SU-DHL-6 (cell line): Measurements from ENCODE around the gene BARD1.
"Not testable (repeated sequence)": the region's sequence is repeated elsewhere in the genome, so short reads cannot be mapped to it uniquely, and the experiment has no call there.

Experiments
- H2AFZ ChIP-seq: fragments of 200-600 bp; sonication (generic); 2 replicates; pipeline ENCODE4 v1.6.1; 2014; ENCODE audit warnings: low read depth, mild to moderate bottlenecking, moderate library complexity, mixed read lengths, antibody characterized with exemption, low read length; ENCODE audit not compliant: severe bottlenecking
- H3F3A ChIP-seq: fragments of 200-600 bp; shearing (Covaris generic); 2 replicates; pipeline ENCODE4 v1.6.0; 2016; ENCODE audit warnings: antibody characterized with exemption, mild to moderate bottlenecking; ENCODE audit not compliant: insufficient read depth
- H3K27ac ChIP-seq: fragments of 200-600 bp; sonication (generic); 2 replicates; pipeline ENCODE4 v1.5.1; 2016; ENCODE audit warnings: low read depth, mild to moderate bottlenecking, low read length, moderate library complexity, mixed read lengths
- H3K27me3 ChIP-seq: fragments of 200-600 bp; sonication (generic), shearing (Covaris generic); 2 replicates; pipeline ENCODE4 v1.6.0; 2014; ENCODE audit warnings: mild to moderate bottlenecking, low read length
- H3K36me3 ChIP-seq: fragments of 200-600 bp; sonication (generic); 2 replicates; pipeline ENCODE4 v1.6.1; 2014; ENCODE audit warnings: mild to moderate bottlenecking, low read length, mixed read lengths
- H3K4me2 ChIP-seq: fragments of 300-600, 200-600 bp; shearing (Covaris generic), sonication (generic); 2 replicates; pipeline ENCODE4 v1.6.0; 2014; ENCODE audit warnings: low read length, low read depth, mild to moderate bottlenecking; ENCODE audit not compliant: poor library complexity, severe bottlenecking
- H3K4me3 ChIP-seq: fragments of 200-600 bp; sonication (generic); 2 replicates; pipeline ENCODE4 v1.5.1; 2014; ENCODE audit warnings: antibody characterized with exemption, low read length, mild to moderate bottlenecking, mixed read lengths; ENCODE audit not compliant: insufficient read depth, poor library complexity, severe bottlenecking
- H3K79me2 ChIP-seq: fragments of 200-600 bp; sonication (generic); 2 replicates; pipeline ENCODE4 v1.6.1; 2014; ENCODE audit warnings: mild to moderate bottlenecking, low read length, moderate library complexity; ENCODE audit not compliant: insufficient read depth
- H3K9ac ChIP-seq: fragments of 200-600 bp; sonication (generic); 2 replicates; pipeline ENCODE4 v1.7.0; 2014; ENCODE audit warnings: mild to moderate bottlenecking, low read length
- H3K9me2 ChIP-seq: fragments of 200-600 bp; sonication (generic); replicated peaks from 2 replicates; pipeline ENCODE4 v1.6.1; 2014; ENCODE audit warnings: low read length; ENCODE audit not compliant: insufficient read depth
- H3K9me3 ChIP-seq: fragments of 200-600 bp; sonication (generic); 2 replicates; pipeline ENCODE4 v1.6.1; 2014; ENCODE audit warnings: low read length, mixed read lengths; ENCODE audit not compliant: insufficient read depth
- H4K20me1 ChIP-seq: fragments of 200-600 bp; sonication (generic); 2 replicates; pipeline ENCODE4 v1.6.1; 2014; ENCODE audit warnings: low read depth, mild to moderate bottlenecking, antibody characterized with exemption, low read length, moderate library complexity, mixed read lengths
- EZH2phosphoT487 ChIP-seq: fragments of 200-600 bp; sonication (generic), shearing (Covaris generic); conservative IDR thresholded peaks from 2 replicates; pipeline ENCODE4 v1.6.1; 2018; ENCODE audit warnings: mild to moderate bottlenecking, antibody characterized with exemption, low read length, moderate library complexity, mixed read lengths
- TF ChIP-seq, protein P1 (sequence below): fragments of 200-600 bp; sonication (generic); IDR thresholded peaks from one replicate; pipeline ENCODE4 v1.5.1; 2017; ENCODE audit warnings: antibody characterized with exemption, mild to moderate bottlenecking, low read length, moderate library complexity; ENCODE audit not compliant: insufficient read depth, poor library complexity, severe bottlenecking

The BARD1 gene

DNA sequence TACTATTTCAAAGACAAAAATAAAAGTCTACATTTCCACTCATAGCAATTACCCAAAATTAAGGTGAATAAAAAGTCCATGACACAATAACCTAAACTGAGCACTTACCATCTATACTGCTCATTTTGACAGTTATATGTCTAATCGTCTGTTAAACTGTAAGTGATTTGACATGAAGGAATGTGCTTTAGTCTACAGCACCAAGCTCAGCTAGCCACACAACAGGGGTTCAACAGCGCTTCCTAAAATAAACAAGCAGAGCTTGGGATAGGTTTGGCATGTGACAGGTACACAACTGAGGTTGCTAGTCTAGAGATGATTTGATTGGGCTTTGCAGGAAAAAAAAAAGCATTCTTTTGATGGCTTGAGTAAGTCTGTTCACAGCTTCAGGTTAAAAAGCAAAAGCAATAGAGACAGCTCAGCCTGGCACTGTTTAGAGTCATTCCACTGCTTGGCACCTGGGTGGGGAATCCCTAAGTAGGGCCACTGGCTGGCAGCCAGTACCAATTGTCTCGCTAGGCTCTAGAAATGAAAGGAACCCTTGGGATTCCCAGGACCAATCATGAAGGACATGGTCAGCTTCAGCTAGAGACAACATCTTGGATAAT lies 78.6 kb downstream of the BARD1 start:
- no peak overlapping the region for H3K4me3 ChIP-seq
- no peak overlapping the region for H3K4me2 ChIP-seq
- no peak overlapping the region for H2AFZ ChIP-seq
- no peak overlapping the region for H3K27ac ChIP-seq
- H3K27me3 ChIP-seq = no peaks in the 10 kb centered on the region
- no peak for TF ChIP-seq EZH2phosphoT487
- TF ChIP-seq, protein P1, sequence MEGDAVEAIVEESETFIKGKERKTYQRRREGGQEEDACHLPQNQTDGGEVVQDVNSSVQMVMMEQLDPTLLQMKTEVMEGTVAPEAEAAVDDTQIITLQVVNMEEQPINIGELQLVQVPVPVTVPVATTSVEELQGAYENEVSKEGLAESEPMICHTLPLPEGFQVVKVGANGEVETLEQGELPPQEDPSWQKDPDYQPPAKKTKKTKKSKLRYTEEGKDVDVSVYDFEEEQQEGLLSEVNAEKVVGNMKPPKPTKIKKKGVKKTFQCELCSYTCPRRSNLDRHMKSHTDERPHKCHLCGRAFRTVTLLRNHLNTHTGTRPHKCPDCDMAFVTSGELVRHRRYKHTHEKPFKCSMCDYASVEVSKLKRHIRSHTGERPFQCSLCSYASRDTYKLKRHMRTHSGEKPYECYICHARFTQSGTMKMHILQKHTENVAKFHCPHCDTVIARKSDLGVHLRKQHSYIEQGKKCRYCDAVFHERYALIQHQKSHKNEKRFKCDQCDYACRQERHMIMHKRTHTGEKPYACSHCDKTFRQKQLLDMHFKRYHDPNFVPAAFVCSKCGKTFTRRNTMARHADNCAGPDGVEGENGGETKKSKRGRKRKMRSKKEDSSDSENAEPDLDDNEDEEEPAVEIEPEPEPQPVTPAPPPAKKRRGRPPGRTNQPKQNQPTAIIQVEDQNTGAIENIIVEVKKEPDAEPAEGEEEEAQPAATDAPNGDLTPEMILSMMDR = no peak
- H3K36me3 ChIP-seq = peaks cover 64% of the 10 kb centered on the region
- no peaks in the 10 kb centered on the region for H3K9me3 ChIP-seq
- no peak overlapping the region for H3K9ac ChIP-seq
- no peaks in the 10 kb centered on the region for H3K9me2 ChIP-seq
- no peaks in the 10 kb centered on the region; the same call in 1 of the 2 replicates for H3K79me2 ChIP-seq
- no peaks in the 10 kb centered on the region for H3F3A ChIP-seq
- H4K20me1 ChIP-seq = no peaks in the 10 kb centered on the region

DNA sequence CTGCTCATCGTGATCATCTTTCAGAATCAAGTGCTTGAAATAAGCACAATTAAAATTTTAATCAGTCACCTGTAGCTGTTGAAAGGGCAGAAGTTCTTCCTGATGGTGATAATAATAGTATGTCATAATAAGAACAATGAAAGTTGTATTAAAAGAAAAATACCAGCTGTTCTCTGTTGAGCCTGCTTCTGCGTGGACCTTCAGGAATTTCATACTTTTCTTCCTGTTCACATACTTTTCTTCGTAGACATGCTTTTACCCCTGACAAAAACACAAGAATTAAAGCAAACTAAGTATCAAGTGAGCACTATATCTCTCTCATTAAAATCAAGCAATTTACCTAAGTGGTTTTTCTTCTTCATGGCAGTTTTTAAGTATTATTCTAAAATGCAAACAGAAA lies 79.2 kb downstream of the BARD1 start:
- Histone ChIP-seq H3K9me3 (no peaks in the 10 kb centered on the region), H3K4me3 (no peak overlapping the region), H4K20me1 (no peaks in the 10 kb centered on the region), H3K36me3 (peaks cover 67% of the 10 kb centered on the region), H3K27me3 (no peaks in the 10 kb centered on the region), H3K9me2 (no peaks in the 10 kb centered on the region), H3K9ac (no peak overlapping the region), H3K79me2 (no peaks in the 10 kb centered on the region; the same call in 1 of the 2 replicates), H3K4me2 (no peak overlapping the region), H3K27ac (no peak overlapping the region), H2AFZ (no peak overlapping the region), H3F3A (no peaks in the 10 kb centered on the region)
- TF ChIP-seq, protein P1 = no peak
- no peak for TF ChIP-seq EZH2phosphoT487

DNA sequence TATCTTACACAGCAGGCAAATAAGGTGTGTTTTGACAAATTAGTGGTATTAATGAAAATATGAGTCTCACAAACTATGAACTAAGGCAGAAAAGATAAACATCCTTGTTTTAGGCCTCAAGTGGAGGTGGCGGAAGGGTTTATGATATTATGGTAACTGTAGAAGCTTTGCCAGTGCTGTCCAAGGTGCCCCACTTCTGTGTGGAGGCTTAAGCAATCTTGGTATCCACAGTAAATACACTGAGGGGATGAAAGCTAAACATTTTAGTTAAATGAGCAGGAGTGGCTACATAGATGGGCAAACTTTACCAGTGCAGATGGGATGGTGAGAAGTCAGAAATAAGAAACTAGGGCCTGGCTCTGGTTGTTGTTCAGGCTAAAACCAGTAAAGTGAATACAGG lies 84.7 kb downstream of the BARD1 start:
- Histone ChIP-seq H3K27ac (no peak overlapping the region), H2AFZ (no peak overlapping the region), H3F3A (no peaks in the 10 kb centered on the region), H3K79me2 (no peaks in the 10 kb centered on the region; the same call in 1 of the 2 replicates), H3K9ac (no peak overlapping the region), H4K20me1 (no peaks in the 10 kb centered on the region), H3K27me3 (no peaks in the 10 kb centered on the region), H3K9me3 (no peaks in the 10 kb centered on the region), H3K4me2 (no peak overlapping the region), H3K9me2 (no peaks in the 10 kb centered on the region), H3K4me3 (no peak overlapping the region), H3K36me3 (peaks cover 51% of the 10 kb centered on the region)
- TF ChIP-seq, protein P1 = no peak
- no peak for TF ChIP-seq EZH2phosphoT487

DNA sequence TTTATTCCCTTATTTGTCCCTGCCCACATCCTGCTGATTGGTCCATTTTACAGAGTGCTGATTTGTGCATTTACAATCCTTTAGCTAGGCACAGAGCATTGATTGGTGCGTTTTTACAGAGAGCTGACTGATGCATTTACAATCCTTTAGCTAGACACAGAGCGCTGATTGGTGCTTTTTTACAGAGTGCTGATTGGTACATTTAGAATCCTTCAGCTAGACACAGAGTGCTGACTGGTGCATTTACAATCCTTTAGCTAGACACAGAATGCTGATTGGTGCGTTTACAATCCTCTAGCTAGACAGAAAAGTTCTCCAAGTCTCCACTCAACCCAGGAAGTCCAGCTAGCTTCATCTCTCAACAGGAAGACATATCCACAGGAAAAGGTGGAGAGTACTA lies 91.6 kb downstream of the BARD1 start:
- H3K27ac ChIP-seq, H3F3A ChIP-seq, H3K9me3 ChIP-seq, H4K20me1 ChIP-seq, H2AFZ ChIP-seq, H3K36me3 ChIP-seq, H3K9ac ChIP-seq, H3K4me2 ChIP-seq, H3K9me2 ChIP-seq, H3K27me3 ChIP-seq, H3K4me3 ChIP-seq, H3K79me2 ChIP-seq: not testable (repeated sequence)
